Endothelial cell (in vitro differentiated cells): ENCODE measurements around the gene SLC2A5. TPM values are rescaled to one million over a fixed set of nuclear protein-coding genes. Genes with fewer than 3 reads are reported as not detected.

Experiments used
- DNase-seq: peaks from one replicate; pipeline ENCODE4 v3.0.0; 2021; ENCODE audit warnings: low spot score
- H3K27ac Mint-ChIP-seq: one replicate; pipeline ENCODE4 v1.8.0; 2021; ENCODE audit warnings: mixed read lengths, inconsistent platforms; ENCODE audit not compliant: unreplicated experiment
- H3K27me3 Mint-ChIP-seq: one replicate; pipeline ENCODE4 v1.8.0; 2021; ENCODE audit warnings: mild to moderate bottlenecking, moderate library complexity, mixed read lengths, inconsistent platforms; ENCODE audit not compliant: unreplicated experiment
- H3K36me3 Mint-ChIP-seq: one replicate; pipeline ENCODE4 v1.8.0; 2021; ENCODE audit warnings: mild to moderate bottlenecking, low read depth, mixed read lengths, inconsistent platforms; ENCODE audit not compliant: unreplicated experiment
- H3K4me1 Mint-ChIP-seq: one replicate; pipeline ENCODE4 v1.8.0; 2021; ENCODE audit warnings: mild to moderate bottlenecking, mixed read lengths, inconsistent platforms; ENCODE audit not compliant: unreplicated experiment
- H3K4me3 Mint-ChIP-seq: one replicate; pipeline ENCODE4 v1.8.0; 2021; ENCODE audit warnings: mild to moderate bottlenecking, mixed read lengths, inconsistent platforms; ENCODE audit not compliant: unreplicated experiment
- H3K9me3 Mint-ChIP-seq: one replicate; pipeline ENCODE4 v1.8.0; 2021; ENCODE audit warnings: mixed read lengths, inconsistent platforms; ENCODE audit not compliant: unreplicated experiment
- CTCF ChIP-seq: fragments of 200-600 bp; sonication (generic); IDR thresholded peaks from one replicate; pipeline ENCODE4 v1.5.0; 2021; ENCODE audit warnings: antibody characterized with exemption; ENCODE audit not compliant: unreplicated experiment
- total RNA-seq: library from RNA; stranded (reverse); fragmentation: NEBNext Ultra II Directional; extraction: Animal tissue kit (Norgen Biotek cat#: 25700); gene quantifications from one replicate; pipeline ENCODE4 v1.2.1, GENCODE V29; 2021; ENCODE audit not compliant: unreplicated experiment

Gene SLC2A5
- total RNA-seq, 1 donor from 2014 or later, result not detected

GRCh38 chr1:9078752-9079500, 9.5 kb upstream of the SLC2A5 start:
- Mint-ChIP-seq H3K27me3 (no peaks in the 10 kb centered on the region), H3K9me3 (no peaks in the 10 kb centered on the region), H3K4me3 (no peak overlapping the region), H3K36me3 (no peaks in the 10 kb centered on the region), H3K27ac (no peak overlapping the region), H3K4me1 (peaks cover 15% of the 10 kb centered on the region)
- DNase-seq, result no peak
- no peak for TF ChIP-seq CTCF

GRCh38 chr1:9078015-9078751, 8.7 kb upstream of the SLC2A5 start:
- Mint-ChIP-seq H3K27ac (no peak overlapping the region), H3K4me1 (peaks cover 14% of the 10 kb centered on the region), H3K9me3 (no peaks in the 10 kb centered on the region), H3K27me3 (no peaks in the 10 kb centered on the region), H3K36me3 (no peaks in the 10 kb centered on the region), H3K4me3 (no peak overlapping the region)
- TF ChIP-seq CTCF, result no peak
- DNase-seq, result no peak

GRCh38 chr1:9075022-9075421, 5.6 kb upstream of the SLC2A5 start:
- no peaks in the 10 kb centered on the region for H3K9me3 Mint-ChIP-seq
- no peak for DNase-seq
- H3K27ac Mint-ChIP-seq, result no peak overlapping the region
- TF ChIP-seq CTCF, result no peak
- H3K27me3 Mint-ChIP-seq, result no peaks in the 10 kb centered on the region
- no peaks in the 10 kb centered on the region for H3K36me3 Mint-ChIP-seq
- H3K4me3 Mint-ChIP-seq, result no peak overlapping the region
- peaks cover 5% of the 10 kb centered on the region for H3K4me1 Mint-ChIP-seq

GRCh38 chr1:9073143-9073542, 3.7 kb upstream of the SLC2A5 start:
- no peak overlapping the region for H3K27ac Mint-ChIP-seq

More at GRCh38 chr1:9073143-9073542, 3.7 kb upstream of the SLC2A5 start:
- peaks cover 5% of the 10 kb centered on the region for H3K4me1 Mint-ChIP-seq
- no peaks in the 10 kb centered on the region for H3K27me3 Mint-ChIP-seq
- no peaks in the 10 kb centered on the region for H3K36me3 Mint-ChIP-seq
- no peak for DNase-seq
- H3K9me3 Mint-ChIP-seq, result no peaks in the 10 kb centered on the region
- TF ChIP-seq CTCF, result no peak
- H3K4me3 Mint-ChIP-seq, result no peak overlapping the region
